ENCODE data around the gene CHN1. TPM values are rescaled to one million over a fixed set of nuclear protein-coding genes. Genes with fewer than 3 reads are reported as not detected.

Gene CHN1
- total RNA-seq, 5 donors from 2014 or later (not counting 1 experiment from before 2014, with no cell fraction given): 1.4 to 3.2 (median 3.0) TPM

DNA sequence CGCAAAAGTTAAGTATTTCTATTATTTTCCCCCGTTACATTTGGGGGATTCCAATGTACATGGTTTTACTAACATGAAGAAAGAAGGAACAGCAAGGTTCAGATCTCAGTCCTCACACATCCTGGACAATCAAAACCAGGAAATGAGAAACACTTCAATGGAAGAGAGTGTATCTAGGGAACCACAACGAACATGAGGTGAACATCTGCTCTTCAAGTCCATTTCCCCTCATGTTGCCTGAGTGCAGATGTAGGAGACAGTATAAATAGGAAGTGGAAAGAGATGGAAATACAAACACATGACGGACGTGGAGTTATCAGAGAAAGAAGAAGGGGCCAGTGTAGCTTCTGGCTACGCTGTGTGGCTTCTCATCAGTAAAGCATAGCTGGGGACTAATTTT lies 52.6 kb downstream of the CHN1 start:
- no peak for DNase-seq
- H3K4me3 Mint-ChIP-seq: no peak overlapping the region
- ChIA-PET POLR2A (no interaction called here), CTCF (no interaction called here)
- H3K27me3 ChIP-seq (replicated peaks in 1 of 2; ENCODE audit: control insufficient read depth in 2 of 2, extremely low read depth in 1 of 2, insufficient read depth in 2 of 2, low read length in 1 of 2): no peaks in the 10 kb centered on the region
- H3K27me3 Mint-ChIP-seq: peaks cover 3 to 9% of the 10 kb centered on the region in 2 donors
- no peak overlapping the region for H3K27ac ChIP-seq (ENCODE audit: low read length)
- H3K4me3 ChIP-seq (ENCODE audit: control insufficient read depth in 1 of 2, extremely low read depth in 1 of 2, low read length in 1 of 2): no peak overlapping the region
- H3K9me3 ChIP-seq: no peaks in the 10 kb centered on the region
- no peak for ATAC-seq (replicated peaks in 1 of 4)
- no peaks in the 10 kb centered on the region for H3K9me3 Mint-ChIP-seq
- no peaks in the 10 kb centered on the region for H3K36me3 Mint-ChIP-seq
- no peaks in the 10 kb centered on the region for H3K36me3 ChIP-seq (ENCODE audit: control insufficient read depth in 2 of 2, extremely low read depth in 1 of 2, insufficient read depth in 1 of 2, low read length in 1 of 2)
- no peak overlapping the region for H3K27ac Mint-ChIP-seq
- H3K4me1 ChIP-seq (ENCODE audit: control insufficient read depth in 1 of 2, extremely low read depth in 1 of 2, insufficient read depth in 2 of 2, low read length in 2 of 2): no peaks in the 10 kb centered on the region
- WGBS (ENCODE audit: insufficient coverage): no CpG with 5 or more reads among the region's 6 CpGs
- H3K4me1 Mint-ChIP-seq: no peaks in the 10 kb centered on the region

GRCh38 chr2:174951745-174952144 lies 53.4 kb downstream of the CHN1 start:
- no peak overlapping the region for H3K4me3 Mint-ChIP-seq
- POLR2A ChIA-PET: no interaction called here
- no peak for ATAC-seq (replicated peaks in 1 of 4)
- H3K27ac Mint-ChIP-seq: no peak overlapping the region
- Histone ChIP-seq H3K4me3 (ENCODE audit: control insufficient read depth in 1 of 2, extremely low read depth in 1 of 2, low read length in 1 of 2) (no peak overlapping the region), H3K9me3 (no peaks in the 10 kb centered on the region), H3K27me3 (replicated peaks in 1 of 2; ENCODE audit: control insufficient read depth in 2 of 2, extremely low read depth in 1 of 2, insufficient read depth in 2 of 2, low read length in 1 of 2) (no peaks in the 10 kb centered on the region), H3K4me1 (ENCODE audit: control insufficient read depth in 1 of 2, extremely low read depth in 1 of 2, insufficient read depth in 2 of 2, low read length in 2 of 2) (no peaks in the 10 kb centered on the region), H3K27ac (ENCODE audit: low read length) (no peak overlapping the region), H3K36me3 (ENCODE audit: control insufficient read depth in 2 of 2, extremely low read depth in 1 of 2, insufficient read depth in 1 of 2, low read length in 1 of 2) (no peaks in the 10 kb centered on the region)
- peaks cover 3 to 9% of the 10 kb centered on the region in 2 donors for H3K27me3 Mint-ChIP-seq
- H3K36me3 Mint-ChIP-seq: no peaks in the 10 kb centered on the region
- no peaks in the 10 kb centered on the region for H3K9me3 Mint-ChIP-seq
- no CpG with 5 or more reads among the region's 1 CpG for WGBS (ENCODE audit: insufficient coverage)
- no peak for DNase-seq
- no peaks in the 10 kb centered on the region for H3K4me1 Mint-ChIP-seq
- CTCF ChIA-PET: no interaction called here

DNA sequence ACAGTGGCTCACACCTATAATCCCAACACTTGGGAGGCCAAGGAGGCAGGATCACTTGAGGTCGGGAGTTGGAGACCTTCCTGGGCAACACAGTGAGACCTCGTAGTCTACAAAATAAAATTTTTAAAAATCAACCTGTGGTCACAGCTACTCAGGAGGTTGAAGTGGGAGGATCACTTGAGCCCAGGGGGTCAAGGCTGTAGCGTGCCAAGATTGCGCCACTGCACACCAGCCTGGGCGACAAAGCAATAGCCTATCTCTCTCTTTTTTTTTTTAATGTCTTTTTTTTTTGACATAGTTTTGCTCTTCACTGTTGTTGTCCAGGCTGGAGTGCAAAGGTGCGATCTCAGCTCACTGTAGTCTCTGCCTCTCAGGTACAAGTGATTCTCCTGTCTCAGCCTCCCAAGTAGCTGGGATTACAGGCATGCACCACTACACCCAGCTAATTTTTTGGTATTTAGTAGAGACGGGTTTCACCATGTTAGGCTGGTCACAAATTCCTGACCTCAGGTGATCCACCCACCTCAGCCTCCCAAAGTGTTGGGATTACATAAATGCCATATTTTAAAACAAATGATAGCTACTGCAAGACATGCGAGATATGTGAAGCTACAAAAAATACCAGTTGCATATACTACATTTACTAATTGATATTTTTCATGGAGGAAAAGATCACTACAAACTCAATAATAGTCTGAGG lies 55.0 kb downstream of the CHN1 start:
- Histone ChIP-seq H3K36me3 (ENCODE audit: control insufficient read depth in 2 of 2, extremely low read depth in 1 of 2, insufficient read depth in 1 of 2, low read length in 1 of 2) (no peaks in the 10 kb centered on the region), H3K9me3 (no peaks in the 10 kb centered on the region), H3K4me3 (ENCODE audit: control insufficient read depth in 1 of 2, extremely low read depth in 1 of 2, low read length in 1 of 2) (no peak overlapping the region), H3K27me3 (replicated peaks in 1 of 2; ENCODE audit: control insufficient read depth in 2 of 2, extremely low read depth in 1 of 2, insufficient read depth in 2 of 2, low read length in 1 of 2) (no peaks in the 10 kb centered on the region), H3K4me1 (ENCODE audit: control insufficient read depth in 1 of 2, extremely low read depth in 1 of 2, insufficient read depth in 2 of 2, low read length in 2 of 2) (no peaks in the 10 kb centered on the region), H3K27ac (ENCODE audit: low read length) (no peak overlapping the region)
- Mint-ChIP-seq H3K27me3 (peaks cover 3 to 9% of the 10 kb centered on the region in 2 donors), H3K27ac (no peak overlapping the region), H3K9me3 (no peaks in the 10 kb centered on the region), H3K4me1 (no peaks in the 10 kb centered on the region), H3K36me3 (no peaks in the 10 kb centered on the region), H3K4me3 (no peak overlapping the region)
- CTCF ChIA-PET: no interaction called here
- DNase-seq (no peak), ATAC-seq (replicated peaks in 1 of 4) (no peak)
- POLR2A ChIA-PET: no interaction called here
- WGBS (ENCODE audit: insufficient coverage): no CpG with 5 or more reads among the region's 8 CpGs

GRCh38 chr2:174945601-174946260 lies 59.5 kb downstream of the CHN1 start:
- H3K9me3 ChIP-seq: no peaks in the 10 kb centered on the region
- no CpG with 5 or more reads among the region's 3 CpGs for WGBS (ENCODE audit: insufficient coverage)
- no peak overlapping the region for H3K4me3 ChIP-seq (ENCODE audit: control insufficient read depth in 1 of 2, extremely low read depth in 1 of 2, low read length in 1 of 2)
- ChIA-PET CTCF (no interaction called here), POLR2A (no interaction called here)
- H3K36me3 ChIP-seq (ENCODE audit: control insufficient read depth in 2 of 2, extremely low read depth in 1 of 2, insufficient read depth in 1 of 2, low read length in 1 of 2): no peaks in the 10 kb centered on the region
- Mint-ChIP-seq H3K27me3 (peaks cover 0 to under 1% of the 10 kb centered on the region in 2 donors), H3K4me1 (no peaks in the 10 kb centered on the region), H3K9me3 (no peaks in the 10 kb centered on the region), H3K27ac (no peak overlapping the region), H3K36me3 (no peaks in the 10 kb centered on the region), H3K4me3 (no peak overlapping the region)
- peaks cover 0 to 2% of the 10 kb centered on the region in 2 experiments for H3K27me3 ChIP-seq (replicated peaks in 1 of 2; ENCODE audit: control insufficient read depth in 2 of 2, extremely low read depth in 1 of 2, insufficient read depth in 2 of 2, low read length in 1 of 2)
- H3K4me1 ChIP-seq (ENCODE audit: control insufficient read depth in 1 of 2, extremely low read depth in 1 of 2, insufficient read depth in 2 of 2, low read length in 2 of 2): no peaks in the 10 kb centered on the region
- DNase-seq (no peak), ATAC-seq (replicated peaks in 1 of 4) (no peak)
- no peak overlapping the region for H3K27ac ChIP-seq (ENCODE audit: low read length)

DNA sequence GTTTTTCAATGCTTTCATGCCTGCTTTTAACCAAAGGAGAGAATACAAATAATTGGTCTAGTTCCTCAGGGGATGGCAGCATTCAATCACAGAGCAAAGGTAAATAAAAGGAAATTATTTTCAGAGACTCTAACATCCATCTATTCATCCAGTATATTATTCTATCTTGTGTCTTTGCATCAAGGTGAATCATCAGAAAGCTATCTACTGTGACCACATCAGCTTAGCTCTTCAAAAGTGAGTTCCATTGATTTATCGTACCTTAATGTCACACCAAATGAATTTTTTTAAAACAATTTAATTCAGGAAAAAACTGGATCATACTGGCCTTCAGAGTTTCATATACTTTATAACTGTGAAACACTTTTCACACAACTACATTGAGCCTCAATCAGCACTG lies 66.1 kb downstream of the CHN1 start:
- ChIA-PET CTCF (interaction anchor here in 1 of 2 donors (0.6 to 0.7 kb wide), 2 partner anchors 9 to 42 kb away, joined by 3 read pairs; no protein-coding TSS in a partner anchor), POLR2A (no interaction called here)
- Histone ChIP-seq H3K27ac (ENCODE audit: low read length) (no peak overlapping the region), H3K27me3 (replicated peaks in 1 of 2; ENCODE audit: control insufficient read depth in 2 of 2, extremely low read depth in 1 of 2, insufficient read depth in 2 of 2, low read length in 1 of 2) (peaks cover 0 to 2% of the 10 kb centered on the region in 2 experiments), H3K4me3 (ENCODE audit: control insufficient read depth in 1 of 2, extremely low read depth in 1 of 2, low read length in 1 of 2) (no peak overlapping the region), H3K4me1 (ENCODE audit: control insufficient read depth in 1 of 2, extremely low read depth in 1 of 2, insufficient read depth in 2 of 2, low read length in 2 of 2) (no peaks in the 10 kb centered on the region), H3K9me3 (no peaks in the 10 kb centered on the region), H3K36me3 (ENCODE audit: control insufficient read depth in 2 of 2, extremely low read depth in 1 of 2, insufficient read depth in 1 of 2, low read length in 1 of 2) (no peaks in the 10 kb centered on the region)
- Mint-ChIP-seq H3K4me3 (no peak overlapping the region), H3K9me3 (no peaks in the 10 kb centered on the region), H3K27ac (no peak overlapping the region), H3K27me3 (no peaks in the 10 kb centered on the region), H3K36me3 (no peaks in the 10 kb centered on the region), H3K4me1 (no peaks in the 10 kb centered on the region)
- DNase-seq (no peak), ATAC-seq (replicated peaks in 1 of 4) (no peak)
- 100% methylated on average over 1 of the region's 1 CpG for WGBS (ENCODE audit: insufficient coverage)

DNA sequence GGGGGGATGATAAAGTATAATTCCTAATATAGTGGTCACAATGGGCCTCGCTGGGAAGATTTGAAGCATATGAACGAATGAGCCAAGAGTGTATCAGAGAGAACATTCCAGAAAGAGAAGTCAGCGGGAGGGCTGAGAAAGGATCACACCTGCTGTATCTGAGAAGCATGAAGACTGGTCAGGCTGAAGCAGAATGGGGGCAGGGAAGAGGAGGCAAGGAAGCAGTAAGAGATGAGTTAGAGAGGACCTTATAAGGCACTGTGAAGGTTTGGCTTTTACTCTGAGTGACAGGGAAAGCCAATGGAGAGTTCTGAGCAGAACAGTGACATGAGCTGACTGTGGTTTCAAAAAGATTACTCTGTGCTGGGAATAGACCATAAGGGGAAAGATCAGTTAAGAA lies 73.5 kb downstream of the CHN1 start:
- Histone ChIP-seq H3K36me3 (ENCODE audit: control insufficient read depth in 2 of 2, extremely low read depth in 1 of 2, insufficient read depth in 1 of 2, low read length in 1 of 2) (no peaks in the 10 kb centered on the region), H3K27ac (ENCODE audit: low read length) (no peak overlapping the region), H3K9me3 (no peaks in the 10 kb centered on the region), H3K27me3 (replicated peaks in 1 of 2; ENCODE audit: control insufficient read depth in 2 of 2, extremely low read depth in 1 of 2, insufficient read depth in 2 of 2, low read length in 1 of 2) (no peaks in the 10 kb centered on the region), H3K4me1 (ENCODE audit: control insufficient read depth in 1 of 2, extremely low read depth in 1 of 2, insufficient read depth in 2 of 2, low read length in 2 of 2) (no peaks in the 10 kb centered on the region), H3K4me3 (ENCODE audit: control insufficient read depth in 1 of 2, extremely low read depth in 1 of 2, low read length in 1 of 2) (no peak overlapping the region)
- DNase-seq (no peak), ATAC-seq (replicated peaks in 1 of 4) (no peak)
- peaks cover 0 to 2% of the 10 kb centered on the region in 2 donors for H3K27me3 Mint-ChIP-seq
- 100% methylated on average over 3 of the region's 3 CpGs for WGBS (ENCODE audit: insufficient coverage)
- ChIA-PET CTCF (no interaction called here), POLR2A (no interaction called here)
- no peaks in the 10 kb centered on the region for H3K9me3 Mint-ChIP-seq
- H3K27ac Mint-ChIP-seq: no peak overlapping the region
- H3K4me1 Mint-ChIP-seq: no peaks in the 10 kb centered on the region
- H3K4me3 Mint-ChIP-seq: no peak overlapping the region
- H3K36me3 Mint-ChIP-seq: no peaks in the 10 kb centered on the region
